HL-60 (cell line): Measurements from ENCODE around the gene C18orf32.

Experiments used
- DNase-seq, 2 experiments: peaks; one replicate each; pipeline ENCODE4 v3.0.0-alpha.2; 2010 to 2020; ENCODE audit warnings: low read depth in 1 of 2, low spot score in 1 of 2
- H3K27ac ChIP-seq: fragments of 250-450 bp; sonication (Bioruptor Pico); replicated peaks from 2 replicates; pipeline ENCODE4 v1.5.1; 2020; ENCODE audit warnings: mild to moderate bottlenecking, moderate library complexity
- H3K27me3 ChIP-seq: fragments of 250-450 bp; sonication (Bioruptor Pico); 2 replicates; pipeline ENCODE4 v1.5.1; 2021; ENCODE audit warnings: mild to moderate bottlenecking, moderate library complexity; ENCODE audit not compliant: insufficient read depth, poor library complexity, severe bottlenecking
- H3K4me3 ChIP-seq: replicated peaks from 2 replicates; pipeline ENCODE4 v1.5.1; 2011; ENCODE audit warnings: mild to moderate bottlenecking, control low read depth, low read length; ENCODE audit not compliant: insufficient read depth
- CTCF ChIP-seq: IDR thresholded peaks from one replicate; pipeline ENCODE4 v1.5.1; 2011; ENCODE audit warnings: low read length, control low read depth, inconsistent platforms; ENCODE audit not compliant: insufficient read depth
- GABPA ChIP-seq: IDR thresholded peaks from 2 replicates; pipeline ENCODE4 v1.6.1; 2012; ENCODE audit warnings: low read depth
- POLR2AphosphoS5 ChIP-seq: IDR thresholded peaks from 2 replicates; pipeline ENCODE4 v1.6.1; 2012; ENCODE audit warnings: low read depth
- REST ChIP-seq: IDR thresholded peaks from 2 replicates; pipeline ENCODE4 v1.6.1; 2012; ENCODE audit warnings: low read depth; ENCODE audit not compliant: insufficient replicate concordance
- SPI1 ChIP-seq: IDR thresholded peaks from 2 replicates; pipeline ENCODE4 v1.6.1; 2012; ENCODE audit warnings: low read depth, mild to moderate bottlenecking, borderline replicate concordance

C18orf32 gene

DNA sequence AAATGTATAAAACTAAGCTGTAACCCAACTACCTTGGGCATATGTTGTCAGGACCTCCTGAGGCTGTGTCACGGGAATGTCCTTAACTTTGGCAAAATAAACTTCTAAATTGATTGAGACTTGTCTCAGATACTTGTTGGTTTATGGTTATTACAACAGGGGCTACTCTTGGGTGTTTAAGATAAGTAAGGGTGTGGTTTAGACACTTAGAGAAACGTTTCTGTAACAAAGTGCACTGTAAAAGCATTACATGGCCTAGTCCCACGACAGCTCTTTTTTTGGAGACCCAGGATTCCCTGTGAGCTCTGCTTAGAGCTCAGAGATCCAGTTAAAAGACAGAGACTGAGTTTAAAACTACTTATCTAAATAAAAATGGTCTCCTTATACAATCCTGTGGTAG is 42.6 kb upstream of the C18orf32 start:
- Histone ChIP-seq H3K27ac (no peak overlapping the region), H3K27me3 (peaks cover 1% of the 10 kb centered on the region), H3K4me3 (no peak overlapping the region)
- TF ChIP-seq CTCF (no peak), SPI1 (no peak), GABPA (no peak), POLR2AphosphoS5 (no peak), REST (no peak)
- no peak for DNase-seq

- no peak overlapping the region for H3K4me3 ChIP-seq
- no peak for DNase-seq
- no peak overlapping the region for H3K27ac ChIP-seq
- TF ChIP-seq POLR2AphosphoS5 (no peak), SPI1 (no peak), GABPA (no peak), REST (no peak)
- no peaks in the 10 kb centered on the region for H3K27me3 ChIP-seq
Observed at GRCh38 chr18:49527631-49528327, 40.7 kb upstream of the C18orf32 start.

GRCh38 chr18:49525981-49526380 is 38.9 kb upstream of the C18orf32 start:
- no peak for DNase-seq
- no peak overlapping the region for H3K4me3 ChIP-seq
- TF ChIP-seq REST (no peak), POLR2AphosphoS5 (no peak), GABPA (no peak), SPI1 (no peak), CTCF (no peak)
- H3K27me3 ChIP-seq: no peaks in the 10 kb centered on the region
- no peak overlapping the region for H3K27ac ChIP-seq
